ENCODE data around the gene MBOAT7.

GRCh38 chr19:54196536-54196935 lies 7.2 kb upstream of the MBOAT7 start:
- TF ChIP-seq CTCF (IDR thresholded peaks at IDR 0.05) (no peak), POLR2A (IDR thresholded peaks at IDR 0.05) (no peak)
